Transverse colon (tissue), 4 donors: ENCODE data around the gene KIAA1217. TPM values are rescaled to one million over a fixed set of nuclear protein-coding genes. Genes with fewer than 3 reads are reported as not detected.

Experiments used
- DNase-seq: peaks from one replicate; pipeline ENCODE4 v3.0.0-alpha.2; 2019
- H3K27ac ChIP-seq, 4 donors: fragments of 200-600 bp; sonication (generic); 2 replicates each; pipeline ENCODE4 v1.5.1; 2016 to 2018; ENCODE audit warnings: inconsistent platforms in 4 of 4
- H3K27me3 ChIP-seq: fragments of 200-600 bp; sonication (generic); 2 replicates; pipeline ENCODE4 v1.5.1; 2017; ENCODE audit warnings: inconsistent platforms
- H3K36me3 ChIP-seq, 4 donors: fragments of 200-600 bp; sonication (generic); 2 replicates each; pipeline ENCODE4 v1.5.1; 2017 to 2019; ENCODE audit warnings: inconsistent platforms in 4 of 4
- H3K4me1 ChIP-seq, 4 donors: fragments of 200-600 bp; sonication (generic); 2 replicates each; pipeline ENCODE4 v1.5.1; 2017 to 2020; ENCODE audit warnings: inconsistent platforms in 4 of 4
- H3K4me3 ChIP-seq, 4 donors: fragments of 200-600 bp; sonication (generic); 1 replicate in 1 of 4; 2 replicates in 3 of 4; pipeline versions ENCODE4 v1.5.1 to v1.6.1; 2017 to 2019; ENCODE audit warnings: inconsistent platforms in 4 of 4
- H3K9me3 ChIP-seq, 2 donors: fragments of 200-600 bp; sonication (generic); 2 replicates each; pipeline ENCODE4 v1.5.1; 2017 to 2019; ENCODE audit warnings: inconsistent platforms in 2 of 2
- CTCF ChIP-seq, 5 experiments: fragments of 200-600 bp in 3 of 5; fragments of 450-650 bp in 2 of 5; sonication (generic) in 3 of 5; IDR thresholded peaks; 1 replicate in 2 of 5; 2 replicates in 3 of 5; pipeline ENCODE4 v1.5.1; 2016 to 2017; ENCODE audit warnings: antibody characterized with exemption in 5 of 5, inconsistent platforms in 3 of 5, mild to moderate bottlenecking in 2 of 5, moderate library complexity in 1 of 5
- EP300 ChIP-seq: sonication (generic); formaldehyde crosslinking; IDR thresholded peaks from one replicate; pipeline ENCODE4 v1.6.1; 2017; ENCODE audit warnings: antibody characterized with exemption, low read depth
- POLR2A ChIP-seq: fragments of 450-650 bp; IDR thresholded peaks from one replicate; pipeline ENCODE4 v1.6.1; 2016; ENCODE audit warnings: antibody characterized with exemption, mild to moderate bottlenecking, moderate library complexity
- POLR2AphosphoS5 ChIP-seq, 3 donors: sonication (generic); formaldehyde crosslinking; IDR thresholded peaks; one replicate each; pipeline ENCODE4 v1.6.1; 2016; ENCODE audit warnings: antibody characterized with exemption in 3 of 3
- WGBS, 2 donors: methylation state at CpG; one replicate each; pipeline ENCODE4 v1.1.5; 2018; ENCODE audit warnings: low coverage in 1 of 2; 5-methylcytosine and 5-hydroxymethylcytosine counted together
- in situ Hi-C, 4 donors: fragments of 200-750 bp; cut with MboI; loops; one replicate each; pipeline versions ENCODE4 v1.15.0 to v1.15.1; 2017; ENCODE audit warnings: low sequenced_read_pairs in 3 of 4, low pct_ligation_motif_present in 1 of 4, low pct_unique_long_range_greater_than_20kb in 1 of 4
- intact Hi-C: fragments of 100-400 bp; cut with DNase I; formaldehyde crosslinking; loops from one replicate; pipeline ENCODE4 v1.15.1; 2023; ENCODE audit warnings: low total_unique reads
- total RNA-seq, 4 donors: library from RNA; depleted of rRNA; stranded (reverse); fragments of >200 nt; gene quantifications; one replicate each; pipeline ENCODE4 v1.1.0, GENCODE V29; 2016

KIAA1217 gene
- total RNA-seq, 4 donors from 2014 or later: 56.5 to 175 (median 72.0) TPM

- no peak for DNase-seq
Measured at GRCh38 chr10:24255115-24255880, 46.4 kb downstream of the KIAA1217 start.

GRCh38 chr10:24255881-24256311, 47.0 kb downstream of the KIAA1217 start:
- TF ChIP-seq EP300: no peak
- Histone ChIP-seq H3K36me3 (no peaks in the 10 kb centered on the region), H3K4me3 (no peak overlapping the region), H3K27ac (no peak overlapping the region), H3K9me3 (no peaks in the 10 kb centered on the region), H3K27me3 (no peaks in the 10 kb centered on the region), H3K4me1 (no peaks in the 10 kb centered on the region)
- no peak for DNase-seq
- intact Hi-C loops: no loop called here
- in situ Hi-C loops: no loop called here
- WGBS, 2 donors: 77 to 88% methylated on average over 3 to 5 of the region's 5 CpGs

More at GRCh38 chr10:24255115-24255880, 46.4 kb downstream of the KIAA1217 start:
- in situ Hi-C loops: no loop called here
- H3K9me3 ChIP-seq: no peaks in the 10 kb centered on the region
- H3K27me3 ChIP-seq: no peaks in the 10 kb centered on the region
- no peak for TF ChIP-seq POLR2AphosphoS5 (IDR thresholded peaks at IDR 0.05)
- TF ChIP-seq EP300: no peak
- no peak for TF ChIP-seq POLR2A
- no peak for TF ChIP-seq CTCF (IDR thresholded peaks at IDR 0.05)
- H3K27ac ChIP-seq: no peak overlapping the region
- 79 to 90% methylated on average over 2 to 14 of the region's 14 CpGs for WGBS, 2 donors
- H3K4me1 ChIP-seq: no peaks in the 10 kb centered on the region
- H3K36me3 ChIP-seq: no peaks in the 10 kb centered on the region
- intact Hi-C loops: no loop called here
- no peak overlapping the region for H3K4me3 ChIP-seq

GRCh38 chr10:24256619-24257107, 47.7 kb downstream of the KIAA1217 start:
- H3K27me3 ChIP-seq: no peaks in the 10 kb centered on the region
- WGBS, 2 donors: 62 to 67% methylated on average over 2 of the region's 2 CpGs
- H3K27ac ChIP-seq: no peak overlapping the region
- no peaks in the 10 kb centered on the region for H3K4me1 ChIP-seq
- no peak for TF ChIP-seq EP300
- intact Hi-C loops (no loop called here), in situ Hi-C loops (no loop called here)
- no peaks in the 10 kb centered on the region for H3K9me3 ChIP-seq
- H3K36me3 ChIP-seq: no peaks in the 10 kb centered on the region
- DNase-seq: no peak
- no peak overlapping the region for H3K4me3 ChIP-seq

GRCh38 chr10:24257588-24257987, 48.6 kb downstream of the KIAA1217 start:
- TF ChIP-seq POLR2A (no peak), EP300 (no peak), POLR2AphosphoS5 (IDR thresholded peaks at IDR 0.05) (no peak), CTCF (IDR thresholded peaks at IDR 0.05) (no peak)
- H3K9me3 ChIP-seq: no peaks in the 10 kb centered on the region
- H3K27me3 ChIP-seq: no peaks in the 10 kb centered on the region
- intact Hi-C loops (no loop called here), in situ Hi-C loops (no loop called here)
- no peaks in the 10 kb centered on the region for H3K36me3 ChIP-seq
- no peaks in the 10 kb centered on the region for H3K4me1 ChIP-seq
- DNase-seq: no peak
- WGBS, 2 donors: 86% methylated on average over 4 of the region's 4 CpGs; no CpG with 5 or more reads in 1 of the 2 donors
- H3K4me3 ChIP-seq: no peak overlapping the region
- H3K27ac ChIP-seq: no peak overlapping the region

- 83 to 100% methylated on average over 1 to 7 of the region's 7 CpGs for WGBS, 2 donors
- intact Hi-C loops (no loop called here), in situ Hi-C loops (no loop called here)
- Histone ChIP-seq H3K4me3 (no peak overlapping the region), H3K27me3 (no peaks in the 10 kb centered on the region), H3K4me1 (no peaks in the 10 kb centered on the region), H3K9me3 (no peaks in the 10 kb centered on the region), H3K27ac (no peak overlapping the region), H3K36me3 (no peaks in the 10 kb centered on the region)
- TF ChIP-seq POLR2AphosphoS5 (IDR thresholded peaks at IDR 0.05) (no peak), CTCF (IDR thresholded peaks at IDR 0.05) (no peak), POLR2A (no peak), EP300 (no peak)
- no peak for DNase-seq
Measured at GRCh38 chr10:24259365-24260130, 50.6 kb downstream of the KIAA1217 start.
